GM18870 (cell line): ENCODE measurements around the gene RNF169.

Source experiments
- ATAC-seq: cut with Tn5 transposase; IDR thresholded peaks from one replicate; pipeline ENCODE4 v1.9.1; 2021; ENCODE audit warnings: moderate library complexity; ENCODE audit not compliant: unreplicated experiment

Gene RNF169

DNA sequence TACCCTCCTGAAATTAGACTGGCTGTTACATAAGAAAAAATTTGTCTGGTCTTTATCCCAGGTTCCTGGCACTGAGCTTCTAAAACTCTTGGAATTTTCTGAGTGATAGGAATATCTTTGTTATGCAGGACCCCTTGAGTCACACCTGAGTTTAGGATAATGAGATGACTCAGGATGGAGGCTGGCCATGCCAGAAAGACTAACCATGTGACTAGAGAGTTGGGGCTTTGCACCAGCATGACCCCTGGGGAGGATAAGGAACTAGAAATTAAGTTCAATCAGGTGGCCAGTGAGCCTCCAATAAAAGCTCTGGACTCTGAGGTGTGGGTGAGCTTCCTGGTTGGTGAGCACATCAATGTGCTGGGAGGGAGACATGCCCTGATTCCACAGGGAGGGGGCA is 112.1 kb downstream of the RNF169 start:
- no peak for ATAC-seq

DNA sequence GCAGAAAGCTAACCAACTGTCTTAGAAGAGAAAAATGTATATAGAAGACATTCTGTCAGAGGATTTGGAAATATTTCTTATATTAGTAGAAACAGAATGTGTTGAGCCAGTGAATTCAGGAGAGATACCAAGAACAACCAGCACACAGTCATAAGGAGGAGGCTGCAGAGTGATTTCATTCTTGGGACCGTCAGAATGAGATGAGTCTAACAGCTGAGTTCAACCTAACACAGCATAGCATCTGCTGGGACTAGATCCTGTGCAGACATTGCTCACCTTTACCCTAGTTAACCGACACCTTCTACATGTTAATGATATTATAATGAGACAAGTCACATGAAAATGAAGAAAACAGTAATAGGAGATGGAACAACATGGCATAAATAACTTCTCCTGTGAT is 114.8 kb downstream of the RNF169 start:
- no peak for ATAC-seq

DNA sequence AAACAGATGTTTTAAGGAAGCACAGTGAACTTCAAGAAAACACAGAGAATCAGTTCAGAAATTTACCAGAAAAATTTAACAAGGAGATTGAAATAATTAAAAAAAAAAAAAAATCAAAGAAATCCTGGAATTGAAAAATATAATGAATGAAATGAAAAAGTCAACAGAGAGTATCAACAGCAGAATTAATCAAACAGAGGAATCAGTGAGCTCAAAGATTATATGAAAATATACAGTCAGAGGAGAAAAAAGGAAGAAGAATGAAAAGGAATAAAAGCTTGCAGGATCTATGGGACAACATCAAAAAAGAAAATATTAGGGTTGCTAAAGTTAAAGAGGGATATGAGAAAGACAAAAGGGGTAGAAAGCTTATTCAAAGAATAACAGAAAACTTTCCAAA is 117.9 kb downstream of the RNF169 start:
- ATAC-seq: no peak

DNA sequence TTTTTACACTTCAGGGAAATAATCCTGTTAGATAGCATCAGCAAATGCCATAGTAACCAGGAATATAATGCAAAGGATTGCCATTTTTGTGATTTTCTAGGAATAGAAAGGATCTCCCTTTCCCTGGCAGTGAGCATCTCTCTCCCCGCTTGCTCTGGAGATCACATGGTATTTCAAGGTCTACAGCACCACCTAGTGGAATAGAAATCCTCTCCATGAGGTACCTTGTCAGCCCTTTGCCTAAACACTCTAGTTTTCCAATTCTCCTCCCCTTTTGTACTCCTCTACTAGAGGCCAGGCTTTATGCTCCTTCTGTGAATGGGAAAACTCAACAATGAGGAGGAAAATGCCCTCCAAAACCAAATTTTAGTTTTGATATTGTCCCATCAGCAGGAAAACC is 121.8 kb downstream of the RNF169 start:
- no peak for ATAC-seq

DNA sequence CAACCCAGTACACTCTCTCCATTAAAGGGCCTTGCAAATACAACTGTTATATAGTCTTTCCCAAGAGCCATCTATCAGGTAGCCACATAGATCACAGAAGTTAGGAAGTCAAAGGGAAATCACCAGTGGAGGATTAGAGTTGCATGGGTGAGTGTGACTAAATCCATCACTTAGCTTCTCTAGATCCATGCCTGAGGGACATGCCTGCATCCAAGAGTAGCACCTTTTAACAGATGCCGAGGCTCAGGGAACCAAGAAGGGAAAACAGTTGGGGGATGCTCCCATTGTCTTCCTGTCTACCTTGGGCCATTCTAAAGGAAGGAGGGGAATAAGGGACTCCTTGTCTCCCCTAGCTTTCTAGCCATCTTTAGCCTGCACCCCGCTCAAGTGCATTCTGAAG is 122.4 kb downstream of the RNF169 start:
- no peak for ATAC-seq

DNA sequence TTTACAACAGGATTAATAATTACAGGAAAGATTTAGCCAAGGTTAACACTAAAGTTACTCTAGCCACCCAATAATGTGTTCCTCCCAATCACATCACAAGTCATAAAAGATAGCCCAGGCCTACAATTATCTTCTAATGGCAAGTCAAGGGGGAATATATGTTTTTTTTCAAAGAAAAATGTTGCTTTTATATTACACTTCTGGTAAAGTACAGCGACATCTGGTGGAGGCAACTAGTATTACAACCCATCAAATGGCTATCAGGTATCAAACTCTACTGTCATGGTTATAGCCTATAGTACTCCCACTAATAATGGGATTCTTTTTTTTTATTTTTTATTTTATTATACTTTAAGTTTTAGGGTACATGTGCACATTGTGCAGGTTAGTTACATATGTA is 128.5 kb downstream of the RNF169 start:
- no peak for ATAC-seq
